Measurements from ENCODE around the gene OR2T12.

DNA sequence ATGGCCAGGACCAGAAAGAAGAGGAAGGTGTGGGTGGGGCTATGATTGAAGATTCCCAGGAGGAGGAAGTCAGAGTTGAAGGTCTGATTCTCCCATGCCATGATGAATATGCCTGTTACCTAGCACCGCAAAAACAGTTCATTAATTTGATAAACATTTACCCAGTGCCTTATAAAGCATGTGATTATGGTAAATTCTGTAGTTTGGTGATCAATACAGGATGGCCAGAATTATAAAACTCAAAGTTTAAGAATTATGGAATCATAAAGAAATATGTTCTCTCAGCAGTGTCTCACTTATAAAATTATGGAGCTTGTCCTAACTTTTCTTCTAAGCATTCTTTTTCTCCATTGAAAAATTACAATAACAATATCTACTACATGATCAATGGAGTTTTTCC lies 21.2 kb upstream of the OR2T12 start, which contains the start of gene OR2M7:
- no peak for TF ChIP-seq POLR2A (IDR thresholded peaks at IDR 0.05)
- TF ChIP-seq, protein P1, sequence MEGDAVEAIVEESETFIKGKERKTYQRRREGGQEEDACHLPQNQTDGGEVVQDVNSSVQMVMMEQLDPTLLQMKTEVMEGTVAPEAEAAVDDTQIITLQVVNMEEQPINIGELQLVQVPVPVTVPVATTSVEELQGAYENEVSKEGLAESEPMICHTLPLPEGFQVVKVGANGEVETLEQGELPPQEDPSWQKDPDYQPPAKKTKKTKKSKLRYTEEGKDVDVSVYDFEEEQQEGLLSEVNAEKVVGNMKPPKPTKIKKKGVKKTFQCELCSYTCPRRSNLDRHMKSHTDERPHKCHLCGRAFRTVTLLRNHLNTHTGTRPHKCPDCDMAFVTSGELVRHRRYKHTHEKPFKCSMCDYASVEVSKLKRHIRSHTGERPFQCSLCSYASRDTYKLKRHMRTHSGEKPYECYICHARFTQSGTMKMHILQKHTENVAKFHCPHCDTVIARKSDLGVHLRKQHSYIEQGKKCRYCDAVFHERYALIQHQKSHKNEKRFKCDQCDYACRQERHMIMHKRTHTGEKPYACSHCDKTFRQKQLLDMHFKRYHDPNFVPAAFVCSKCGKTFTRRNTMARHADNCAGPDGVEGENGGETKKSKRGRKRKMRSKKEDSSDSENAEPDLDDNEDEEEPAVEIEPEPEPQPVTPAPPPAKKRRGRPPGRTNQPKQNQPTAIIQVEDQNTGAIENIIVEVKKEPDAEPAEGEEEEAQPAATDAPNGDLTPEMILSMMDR (IDR thresholded peaks at IDR 0.05): no peak
